GM06990 (cell line): ENCODE measurements around the gene ENAH.

Experiments used
- DNase-seq: peaks from one replicate; pipeline ENCODE4 v3.0.0-alpha.2; 2011; ENCODE audit not compliant: insufficient read length; ENCODE audit errors: extremely low read depth
- H3K27me3 ChIP-seq: replicated peaks from 2 replicates; pipeline ENCODE4 v1.6.0; 2011; ENCODE audit warnings: low read length; ENCODE audit not compliant: control insufficient read depth, insufficient read depth
- H3K36me3 ChIP-seq: 2 replicates; pipeline ENCODE4 v1.5.1; 2011; ENCODE audit warnings: low read length; ENCODE audit not compliant: control insufficient read depth, insufficient read depth
- H3K4me3 ChIP-seq: replicated peaks from 2 replicates; pipeline ENCODE4 v1.5.1; 2011; ENCODE audit warnings: low read depth, mild to moderate bottlenecking, control low read depth, low read length
- CTCF ChIP-seq: IDR thresholded peaks from 2 replicates; pipeline ENCODE4 v1.5.1; 2011; ENCODE audit warnings: low read length, control low read depth, mild to moderate bottlenecking, inconsistent platforms; ENCODE audit not compliant: insufficient read depth, poor library complexity, severe bottlenecking

The ENAH gene

GRCh38 chr1:225654277-225654597 lies 1.3 kb upstream of the ENAH start:
- no peaks in the 10 kb centered on the region for H3K36me3 ChIP-seq
- DNase-seq: no peak
- H3K27me3 ChIP-seq: no peaks in the 10 kb centered on the region; the same call in 1 of the 2 replicates
- H3K4me3 ChIP-seq: no peak overlapping the region
- no peak for TF ChIP-seq CTCF

- TF ChIP-seq CTCF: no peak
- DNase-seq: peak; percentile 15
- no peaks in the 10 kb centered on the region for H3K36me3 ChIP-seq
Observed at GRCh38 chr1:225653463-225654276, 747 bp upstream of the ENAH start.

GRCh38 chr1:225651872-225652728 lies 823 bp downstream of the ENAH start:
- no peak for DNase-seq
- H3K4me3 ChIP-seq: peak overlapping the region; percentile 57
- no peaks in the 10 kb centered on the region; the same call in 1 of the 2 replicates for H3K27me3 ChIP-seq
- TF ChIP-seq CTCF: no peak
- no peaks in the 10 kb centered on the region for H3K36me3 ChIP-seq

More at GRCh38 chr1:225653463-225654276, 747 bp upstream of the ENAH start:
- Histone ChIP-seq H3K4me3 (peak overlapping the region; percentile 52), H3K27me3 (no peaks in the 10 kb centered on the region; the same call in 1 of the 2 replicates)

- H3K36me3 ChIP-seq: no peaks in the 10 kb centered on the region
- no peak for TF ChIP-seq CTCF
- DNase-seq: no peak
- H3K27me3 ChIP-seq: no peaks in the 10 kb centered on the region; the same call in 1 of the 2 replicates
- H3K4me3 ChIP-seq: no peak overlapping the region
Observed at GRCh38 chr1:225651376-225651871, 1.5 kb downstream of the ENAH start.

GRCh38 chr1:225650179-225650578 lies 2.7 kb downstream of the ENAH start:
- Histone ChIP-seq H3K27me3 (no peaks in the 10 kb centered on the region; the same call in 1 of the 2 replicates), H3K4me3 (no peak overlapping the region), H3K36me3 (no peaks in the 10 kb centered on the region)
- TF ChIP-seq CTCF: no peak
- DNase-seq: no peak
